Ishikawa (cell line): Measurements from ENCODE around the gene SMIM23.

Experiments used
- EGR1 ChIP-seq: IDR thresholded peaks from 2 replicates; pipeline ENCODE4 v1.6.1; 2012
- TCF12 ChIP-seq: IDR thresholded peaks from 2 replicates; pipeline ENCODE4 v1.6.1; 2012; ENCODE audit warnings: low read depth
- ZBTB7A ChIP-seq: IDR thresholded peaks from 2 replicates; pipeline ENCODE4 v1.6.1; 2012; ENCODE audit warnings: low read depth

GRCh38 chr5:171810227-171810626 lies 24.6 kb downstream of the SMIM23 start:
- TF ChIP-seq EGR1 (no peak), ZBTB7A (no peak), TCF12 (no peak)
